Testis (tissue), 5 donors: ENCODE results near the gene REPS1. TPM values are rescaled to one million over a fixed set of nuclear protein-coding genes. Genes with fewer than 3 reads are reported as not detected.

Source experiments
- DNase-seq: peaks from one replicate; pipeline ENCODE4 v3.0.0-alpha.2; 2019
- H3K27ac ChIP-seq, 2 donors: fragments of 200-600 bp; sonication (generic); one replicate each; pipeline ENCODE4 v1.5.1; 2019
- H3K27me3 ChIP-seq: fragments of 200-600 bp; sonication (generic); one replicate; pipeline ENCODE4 v1.5.1; 2019
- H3K36me3 ChIP-seq: fragments of 200-600 bp; sonication (generic); one replicate; pipeline ENCODE4 v1.5.1; 2017; ENCODE audit warnings: low read depth; ENCODE audit errors: missing control alignments
- H3K4me1 ChIP-seq: fragments of 200-600 bp; sonication (generic); one replicate; pipeline ENCODE4 v1.5.1; 2019
- H3K4me3 ChIP-seq, 2 donors: fragments of 200-600 bp; sonication (generic); one replicate each; pipeline ENCODE4 v1.5.1; 2017 to 2019
- H3K9me3 ChIP-seq: fragments of 200-600 bp; sonication (generic); one replicate; pipeline ENCODE4 v1.5.1; 2017
- POLR2A ChIP-seq: fragments of 450-650 bp; IDR thresholded peaks from one replicate; pipeline ENCODE4 v1.6.1; 2017; ENCODE audit warnings: antibody characterized with exemption, mild to moderate bottlenecking, moderate library complexity
- WGBS, 2 donors: methylation state at CpG; one replicate each; pipeline ENCODE4 v1.1.5; 2018; 5-methylcytosine and 5-hydroxymethylcytosine counted together
- intact Hi-C: fragments of 100-400 bp; cut with DNase I; formaldehyde crosslinking; loops from one replicate; pipeline ENCODE4 v1.15.1; 2023; ENCODE audit warnings: low total_unique reads
- long read RNA-seq, 2 donors: transcript quantifications; one replicate each; lab custom pipeline, GENCODE V29; 2026
- polyA plus RNA-seq: library from polyadenylated mRNA; stranded (reverse); fragments of 350-450 nt; fragmentation: Illumina TruSeq; extraction: RNeasy Lipid Tissue Mini Kit (QIAGEN cat#74804); gene quantifications from one replicate; pipeline ENCODE4 v1.2.3, GENCODE V29; 2014; ENCODE audit warnings: low read depth, low replicate concordance; ENCODE audit not compliant: insufficient read depth
- total RNA-seq, 2 donors: library from RNA; depleted of rRNA; stranded (reverse); fragments of >200 nt; gene quantifications; one replicate each; pipeline ENCODE4 v1.2.3, GENCODE V29; 2016
- TF ChIP-seq, protein P1 (sequence below), 3 experiments: fragments of 450-650 bp in 2 of 3; fragments of 200-600 bp in 1 of 3; sonication (generic) in 1 of 3; IDR thresholded peaks; one replicate each; pipeline ENCODE4 v1.5.1; 2016 to 2019; ENCODE audit warnings: antibody characterized with exemption in 3 of 3, mild to moderate bottlenecking in 2 of 3, moderate library complexity in 1 of 3

Gene REPS1, protein sequence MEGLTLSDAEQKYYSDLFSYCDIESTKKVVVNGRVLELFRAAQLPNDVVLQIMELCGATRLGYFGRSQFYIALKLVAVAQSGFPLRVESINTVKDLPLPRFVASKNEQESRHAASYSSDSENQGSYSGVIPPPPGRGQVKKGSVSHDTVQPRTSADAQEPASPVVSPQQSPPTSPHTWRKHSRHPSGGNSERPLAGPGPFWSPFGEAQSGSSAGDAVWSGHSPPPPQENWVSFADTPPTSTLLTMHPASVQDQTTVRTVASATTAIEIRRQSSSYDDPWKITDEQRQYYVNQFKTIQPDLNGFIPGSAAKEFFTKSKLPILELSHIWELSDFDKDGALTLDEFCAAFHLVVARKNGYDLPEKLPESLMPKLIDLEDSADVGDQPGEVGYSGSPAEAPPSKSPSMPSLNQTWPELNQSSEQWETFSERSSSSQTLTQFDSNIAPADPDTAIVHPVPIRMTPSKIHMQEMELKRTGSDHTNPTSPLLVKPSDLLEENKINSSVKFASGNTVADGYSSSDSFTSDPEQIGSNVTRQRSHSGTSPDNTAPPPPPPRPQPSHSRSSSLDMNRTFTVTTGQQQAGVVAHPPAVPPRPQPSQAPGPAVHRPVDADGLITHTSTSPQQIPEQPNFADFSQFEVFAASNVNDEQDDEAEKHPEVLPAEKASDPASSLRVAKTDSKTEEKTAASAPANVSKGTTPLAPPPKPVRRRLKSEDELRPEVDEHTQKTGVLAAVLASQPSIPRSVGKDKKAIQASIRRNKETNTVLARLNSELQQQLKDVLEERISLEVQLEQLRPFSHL
- total RNA-seq: 100 to 1,000 TPM; 160 to 170 TPM
- 82.0 TPM for polyA plus RNA-seq
- long read RNA-seq, donor 1, full-length matches to known transcripts: 8 of 8 reads
- long read RNA-seq, donor 1, partial matches to known transcripts: 0 of 8 reads
- long read RNA-seq, donor 1, other reads (novel, unspliced or antisense): 0 of 8 reads
- long read RNA-seq, donor 2, full-length matches to known transcripts: 4 of 4 reads
- long read RNA-seq, donor 2, partial matches to known transcripts: 0 of 4 reads
- long read RNA-seq, donor 2, other reads (novel, unspliced or antisense): 0 of 4 reads

DNA sequence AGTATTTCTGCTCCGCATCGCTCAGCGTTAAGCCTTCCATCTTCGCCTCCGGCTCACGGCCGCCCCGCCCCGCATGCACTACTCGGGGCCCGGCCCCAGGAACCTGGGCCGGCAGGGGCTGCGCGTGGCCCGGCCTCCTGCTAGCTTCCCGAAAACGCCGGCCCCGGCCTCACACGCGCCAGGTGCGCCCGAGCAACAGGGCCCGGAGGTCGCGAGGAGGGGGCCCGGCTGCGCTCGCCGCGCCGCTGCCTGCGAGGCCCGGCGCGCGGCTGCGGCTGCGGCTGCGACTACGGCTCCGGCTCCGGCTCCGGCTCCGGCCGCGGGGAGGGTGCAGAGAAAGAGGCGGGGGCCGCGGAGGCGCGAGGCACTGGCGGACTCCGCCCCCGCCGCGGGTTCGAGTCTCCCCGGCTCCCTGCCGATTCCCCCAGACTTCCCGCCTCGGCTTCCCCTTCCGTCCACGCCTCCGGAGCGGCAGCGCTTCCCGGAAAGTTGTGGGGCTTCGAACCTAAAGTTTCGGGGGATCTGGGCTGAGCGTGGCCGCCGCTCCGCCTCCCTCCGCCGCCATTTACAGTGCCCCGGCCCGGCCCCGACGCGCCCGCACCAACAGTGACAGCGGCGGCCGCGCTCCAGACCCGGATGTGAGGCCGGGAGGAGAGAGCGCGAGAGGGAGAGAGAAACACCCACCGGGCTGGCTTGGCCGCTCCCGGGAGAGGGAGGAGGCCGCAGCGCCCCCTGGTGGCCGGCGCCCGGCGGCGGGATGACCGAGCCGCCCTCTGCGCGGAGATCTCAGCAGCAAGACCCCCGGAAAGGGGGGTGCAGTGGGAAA is at the start of gene REPS1:
Gene REPS1 (minus strand): TSS at position 611 of the 826 bp plus-strand sequence. CDS start 571 bp downstream, at position 40.
- DNase-seq: peak; percentile 94
- Histone ChIP-seq H3K4me1 (peaks cover 7% of the 10 kb centered on the region), H3K9me3 (no peaks in the 10 kb centered on the region), H3K27me3 (no peaks in the 10 kb centered on the region), H3K36me3 (no peaks in the 10 kb centered on the region), H3K4me3 (peak within 1 kb of the TSS; percentile 96 to 98), H3K27ac (peak within 1 kb of the TSS; percentile 95)
- WGBS, 2 donors: 0% methylated on average over 2 to 92 of the region's 105 CpGs
- intact Hi-C loops: no loop called here
- no peak for TF ChIP-seq POLR2A
- TF ChIP-seq, protein P1, sequence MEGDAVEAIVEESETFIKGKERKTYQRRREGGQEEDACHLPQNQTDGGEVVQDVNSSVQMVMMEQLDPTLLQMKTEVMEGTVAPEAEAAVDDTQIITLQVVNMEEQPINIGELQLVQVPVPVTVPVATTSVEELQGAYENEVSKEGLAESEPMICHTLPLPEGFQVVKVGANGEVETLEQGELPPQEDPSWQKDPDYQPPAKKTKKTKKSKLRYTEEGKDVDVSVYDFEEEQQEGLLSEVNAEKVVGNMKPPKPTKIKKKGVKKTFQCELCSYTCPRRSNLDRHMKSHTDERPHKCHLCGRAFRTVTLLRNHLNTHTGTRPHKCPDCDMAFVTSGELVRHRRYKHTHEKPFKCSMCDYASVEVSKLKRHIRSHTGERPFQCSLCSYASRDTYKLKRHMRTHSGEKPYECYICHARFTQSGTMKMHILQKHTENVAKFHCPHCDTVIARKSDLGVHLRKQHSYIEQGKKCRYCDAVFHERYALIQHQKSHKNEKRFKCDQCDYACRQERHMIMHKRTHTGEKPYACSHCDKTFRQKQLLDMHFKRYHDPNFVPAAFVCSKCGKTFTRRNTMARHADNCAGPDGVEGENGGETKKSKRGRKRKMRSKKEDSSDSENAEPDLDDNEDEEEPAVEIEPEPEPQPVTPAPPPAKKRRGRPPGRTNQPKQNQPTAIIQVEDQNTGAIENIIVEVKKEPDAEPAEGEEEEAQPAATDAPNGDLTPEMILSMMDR (IDR thresholded peaks at IDR 0.05): peak; percentile 99 to 100 (median 99)

DNA sequence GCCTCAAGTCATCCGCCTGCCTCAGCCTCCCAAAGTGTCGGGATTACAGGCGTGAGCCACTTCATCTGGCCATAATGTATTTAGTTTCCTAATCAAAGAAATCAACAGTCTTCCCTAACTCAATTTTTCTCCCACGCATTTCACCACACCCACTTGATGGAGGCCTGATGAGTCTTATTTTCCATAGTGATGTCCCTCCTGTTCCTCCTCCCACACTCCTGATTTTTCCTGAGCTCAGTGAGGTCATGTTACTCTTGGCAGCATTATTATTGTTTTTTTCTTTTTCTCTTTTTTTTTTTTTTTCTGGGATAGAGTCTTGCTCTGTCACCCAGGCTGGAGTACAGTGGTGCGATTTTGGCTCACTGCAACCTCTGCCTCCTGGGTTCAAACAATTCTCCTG is 49.4 kb upstream of the REPS1 start:
- no peak for DNase-seq
- WGBS, 2 donors: 57 to 67% methylated on average over 5 of the region's 5 CpGs
- TF ChIP-seq, protein P1 (IDR thresholded peaks at IDR 0.05): no peak
- no peak for TF ChIP-seq POLR2A
- intact Hi-C loops: no loop called here
- H3K4me3 ChIP-seq: no peak overlapping the region
- no peak overlapping the region for H3K27ac ChIP-seq
- H3K4me1 ChIP-seq: peaks cover 3% of the 10 kb centered on the region
- no peaks in the 10 kb centered on the region for H3K9me3 ChIP-seq
- no peaks in the 10 kb centered on the region for H3K36me3 ChIP-seq
- no peaks in the 10 kb centered on the region for H3K27me3 ChIP-seq

DNA sequence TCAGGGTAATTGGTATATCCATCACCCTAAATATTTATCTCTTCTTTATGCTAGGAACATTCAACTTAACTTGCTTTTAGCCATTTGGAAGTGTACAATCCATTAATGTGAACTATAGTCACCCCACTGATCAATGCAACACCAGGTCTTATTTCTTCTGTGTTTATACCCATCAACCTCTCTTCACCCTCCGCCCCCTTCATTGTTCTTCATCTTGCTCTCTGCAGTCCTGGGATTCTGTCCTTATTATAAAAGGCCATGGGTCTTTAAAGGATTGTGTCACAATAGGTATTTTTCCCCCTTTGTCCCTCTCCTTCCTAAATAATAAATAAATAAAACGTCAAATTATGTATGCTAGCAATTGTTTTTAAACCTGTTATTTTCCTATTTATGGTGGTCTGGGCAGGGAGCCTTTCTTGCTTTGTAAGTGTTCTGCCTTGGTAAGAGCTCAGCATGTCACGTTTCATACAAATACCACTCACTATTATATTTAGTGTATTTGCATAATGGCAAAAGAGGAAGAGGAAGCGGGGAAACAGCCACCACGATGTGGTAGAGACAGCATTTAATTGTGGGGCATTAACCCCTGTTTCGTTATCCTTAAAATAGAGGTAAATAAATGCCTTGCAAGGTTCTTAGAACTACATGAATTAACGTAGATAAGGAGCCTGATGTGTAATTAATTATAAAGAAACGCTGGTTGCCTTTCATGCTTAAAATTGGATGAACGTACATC is 42.3 kb upstream of the REPS1 start:
- H3K4me3 ChIP-seq: peak overlapping the region in 1 of 2 donors; percentile 79
- no peak for TF ChIP-seq POLR2A
- TF ChIP-seq, protein P1 (IDR thresholded peaks at IDR 0.05): no peak
- H3K4me1 ChIP-seq: peaks cover 12% of the 10 kb centered on the region
- no peaks in the 10 kb centered on the region for H3K9me3 ChIP-seq
- DNase-seq: no peak
- intact Hi-C loops: no loop called here
- 37 to 42% methylated on average over 9 of the region's 9 CpGs for WGBS, 2 donors
- H3K27me3 ChIP-seq: no peaks in the 10 kb centered on the region
- no peaks in the 10 kb centered on the region for H3K36me3 ChIP-seq
- peak overlapping the region in 1 of 2 donors; percentile 81 for H3K27ac ChIP-seq
